ENCODE measurements around the gene CDKAL1. TPM values are rescaled to one million over a fixed set of nuclear protein-coding genes. Genes with fewer than 3 reads are reported as not detected.

Gene CDKAL1
- total and polyA plus RNA-seq, 10 of the 15 experiments (the other 5 are each of a cell fraction or from before 2014, with no cell fraction given): 10.7 to 26.9 (median 17.3) TPM

DNA sequence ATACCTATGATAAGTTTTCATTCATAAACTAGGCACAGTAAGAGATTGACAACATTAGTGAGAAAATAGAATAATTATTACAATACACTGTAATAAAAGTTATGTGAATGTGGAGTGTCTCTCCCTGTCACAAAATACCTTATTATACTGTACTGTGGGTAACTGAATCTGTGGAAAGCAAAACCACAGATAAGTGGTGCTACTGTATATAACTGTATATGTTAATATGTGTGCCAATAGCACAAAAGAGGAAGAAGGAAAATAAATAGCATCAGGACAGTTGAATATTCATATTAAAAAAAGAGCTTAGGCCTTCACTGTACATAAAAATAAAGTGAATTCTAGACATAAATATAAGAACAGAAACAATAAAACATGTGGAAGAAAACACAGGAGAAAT, 243.5 kb downstream of the CDKAL1 start:
- Histone ChIP-seq H3K4me3 (no peak overlapping the region), H3K79me2 (ENCODE audit: control insufficient read depth, insufficient read depth, low read length) (no peaks in the 10 kb centered on the region), H3K27ac (ENCODE audit: control insufficient read depth, insufficient read depth) (no peak overlapping the region), H4K20me1 (ENCODE audit: control insufficient read depth, insufficient read depth) (no peaks in the 10 kb centered on the region), H3K4me2 (ENCODE audit: control insufficient read depth, insufficient read depth) (no peak overlapping the region), H2AFZ (ENCODE audit: control insufficient read depth, low read depth, low read length) (no peak overlapping the region), H3K27me3 (replicated peaks in 1 of 2; ENCODE audit: control insufficient read depth in 2 of 2, insufficient read depth in 2 of 2, low read length in 1 of 2) (no peaks in the 10 kb centered on the region), H3K9ac (ENCODE audit: control insufficient read depth, insufficient read depth, low read length) (no peak overlapping the region), H3K36me3 (ENCODE audit: control insufficient read depth in 2 of 2, insufficient read depth in 2 of 2, low read length in 1 of 2) (no peaks in the 10 kb centered on the region; a peak in 1 of 4 replicates), H3K9me3 (replicated peaks; ENCODE audit: control insufficient read depth, insufficient read depth, low read length) (no peaks in the 10 kb centered on the region), H3K4me1 (ENCODE audit: control insufficient read depth, insufficient read depth, low read length) (no peaks in the 10 kb centered on the region)
- CTCF ChIA-PET: no interaction called here
- RAD21 ChIA-PET (ENCODE audit: unreplicated experiment): no interaction called here
- POLR2A ChIA-PET: no interaction called here
- FAIRE-seq: no peak
- no TSS peak for BruUV-seq (replicated peaks)
- no peak for TF ChIP-seq KLF5 (IDR thresholded peaks at IDR 0.05; ENCODE audit: partially characterized antibody)
- no peak for TF ChIP-seq PML (IDR thresholded peaks at IDR 0.05; ENCODE audit: low read length)
- TF ChIP-seq NR2C2 (IDR thresholded peaks at IDR 0.05; ENCODE audit: borderline replicate concordance, control insufficient read depth, insufficient read length, low read depth): no peak
- no peak for TF ChIP-seq BACH1 (IDR thresholded peaks at IDR 0.05; ENCODE audit: borderline replicate concordance)
- TF ChIP-seq USF2 (IDR thresholded peaks at IDR 0.05; ENCODE audit: borderline replicate concordance, low read depth, low read length): no peak
- no peak for TF ChIP-seq HDGF (IDR thresholded peaks at IDR 0.05)
- no peak for TF ChIP-seq ELK1 (IDR thresholded peaks at IDR 0.05; ENCODE audit: low read depth, low read length)
- TF ChIP-seq NR2F1 (conservative IDR thresholded peaks at IDR 0.05): no peak
- no peak for TF ChIP-seq ATF3 (IDR thresholded peaks at IDR 0.05; ENCODE audit: borderline replicate concordance, extremely low read depth, low read depth, low read length)
- TF ChIP-seq TCF12 (IDR thresholded peaks at IDR 0.05; ENCODE audit: low read depth, low read length): no peak
- TF ChIP-seq RELA (IDR thresholded peaks at IDR 0.05; ENCODE audit: borderline replicate concordance, partially characterized antibody): no peak
- TF ChIP-seq, protein P1, sequence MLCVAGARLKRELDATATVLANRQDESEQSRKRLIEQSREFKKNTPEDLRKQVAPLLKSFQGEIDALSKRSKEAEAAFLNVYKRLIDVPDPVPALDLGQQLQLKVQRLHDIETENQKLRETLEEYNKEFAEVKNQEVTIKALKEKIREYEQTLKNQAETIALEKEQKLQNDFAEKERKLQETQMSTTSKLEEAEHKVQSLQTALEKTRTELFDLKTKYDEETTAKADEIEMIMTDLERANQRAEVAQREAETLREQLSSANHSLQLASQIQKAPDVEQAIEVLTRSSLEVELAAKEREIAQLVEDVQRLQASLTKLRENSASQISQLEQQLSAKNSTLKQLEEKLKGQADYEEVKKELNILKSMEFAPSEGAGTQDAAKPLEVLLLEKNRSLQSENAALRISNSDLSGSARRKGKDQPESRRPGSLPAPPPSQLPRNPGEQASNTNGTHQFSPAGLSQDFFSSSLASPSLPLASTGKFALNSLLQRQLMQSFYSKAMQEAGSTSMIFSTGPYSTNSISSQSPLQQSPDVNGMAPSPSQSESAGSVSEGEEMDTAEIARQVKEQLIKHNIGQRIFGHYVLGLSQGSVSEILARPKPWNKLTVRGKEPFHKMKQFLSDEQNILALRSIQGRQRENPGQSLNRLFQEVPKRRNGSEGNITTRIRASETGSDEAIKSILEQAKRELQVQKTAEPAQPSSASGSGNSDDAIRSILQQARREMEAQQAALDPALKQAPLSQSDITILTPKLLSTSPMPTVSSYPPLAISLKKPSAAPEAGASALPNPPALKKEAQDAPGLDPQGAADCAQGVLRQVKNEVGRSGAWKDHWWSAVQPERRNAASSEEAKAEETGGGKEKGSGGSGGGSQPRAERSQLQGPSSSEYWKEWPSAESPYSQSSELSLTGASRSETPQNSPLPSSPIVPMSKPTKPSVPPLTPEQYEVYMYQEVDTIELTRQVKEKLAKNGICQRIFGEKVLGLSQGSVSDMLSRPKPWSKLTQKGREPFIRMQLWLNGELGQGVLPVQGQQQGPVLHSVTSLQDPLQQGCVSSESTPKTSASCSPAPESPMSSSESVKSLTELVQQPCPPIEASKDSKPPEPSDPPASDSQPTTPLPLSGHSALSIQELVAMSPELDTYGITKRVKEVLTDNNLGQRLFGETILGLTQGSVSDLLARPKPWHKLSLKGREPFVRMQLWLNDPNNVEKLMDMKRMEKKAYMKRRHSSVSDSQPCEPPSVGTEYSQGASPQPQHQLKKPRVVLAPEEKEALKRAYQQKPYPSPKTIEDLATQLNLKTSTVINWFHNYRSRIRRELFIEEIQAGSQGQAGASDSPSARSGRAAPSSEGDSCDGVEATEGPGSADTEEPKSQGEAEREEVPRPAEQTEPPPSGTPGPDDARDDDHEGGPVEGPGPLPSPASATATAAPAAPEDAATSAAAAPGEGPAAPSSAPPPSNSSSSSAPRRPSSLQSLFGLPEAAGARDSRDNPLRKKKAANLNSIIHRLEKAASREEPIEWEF (IDR thresholded peaks at IDR 0.05; ENCODE audit: insufficient replicate concordance, low read depth, low read length): no peak
- DNase-seq (ENCODE audit: low read depth, low spot score): no peak
- ATAC-seq: no peak
- intact Hi-C loops (cut with micrococcal nuclease; ENCODE audit: unreplicated experiment): no loop called here
- SMC1A ChIA-PET (ENCODE audit: uncharacterized antibody, unreplicated experiment): interaction anchor here (0.8 kb wide), 1 partner anchor 188 kb away, joined by 3 read pairs; no protein-coding TSS in a partner anchor
- in situ Hi-C loops (cut with MboI): no loop called here
